ENCODE results near the gene RFTN1. TPM values are rescaled to one million over a fixed set of nuclear protein-coding genes. Genes with fewer than 3 reads are reported as not detected.

RFTN1 gene
- total and polyA plus RNA-seq, 2 of the 8 experiments (the other 6 are each of a cell fraction or from before 2014, with no cell fraction given) = 4.6 to 6.7 TPM

- Histone ChIP-seq H2BK5ac (ENCODE audit: low read depth, low read length) (no peak overlapping the region), H3K36me3 (ENCODE audit: control insufficient read depth in 2 of 4, insufficient read depth in 4 of 4, low read length in 3 of 4) (no peaks in the 10 kb centered on the region), H3K9ac (replicated peaks in 1 of 4; ENCODE audit: extremely low read depth in 1 of 4, low read depth in 3 of 4, low read length in 3 of 4) (no peak overlapping the region), H3K4me3 (ENCODE audit: extremely low read depth in 1 of 4, insufficient read depth in 2 of 4, low read depth in 3 of 4, low read length in 4 of 4) (no peak overlapping the region), H3K23me2 (ENCODE audit: low read depth, low read length) (peaks cover 14% of the 10 kb centered on the region; the same call in 1 of the 2 replicates), H3K4me2 (ENCODE audit: insufficient read depth in 1 of 2, low read depth in 2 of 2, low read length in 2 of 2) (no peak overlapping the region), H3K56ac (replicated peaks; ENCODE audit: insufficient read length, low read depth, low read length) (no peak overlapping the region), H4K5ac (ENCODE audit: insufficient read length, low read depth, low read length) (no peak overlapping the region), H4K91ac (replicated peaks; ENCODE audit: insufficient read length, low read length) (no peak overlapping the region), H2AFZ (ENCODE audit: low read length) (no peak overlapping the region), H3K18ac (ENCODE audit: extremely low read depth, low read length) (no peak overlapping the region), H2BK15ac (ENCODE audit: low read length) (no peak overlapping the region), H3K4me1 (replicated peaks in 1 of 4; ENCODE audit: control insufficient read depth in 3 of 4, insufficient read depth in 4 of 4, low read length in 3 of 4) (peaks cover 3 to 21% (median 6%) of the 10 kb centered on the region in 4 experiments; a peak in 6 of 7 replicates), H2BK12ac (ENCODE audit: low read depth, low read length) (no peak overlapping the region), H3K14ac (ENCODE audit: insufficient read length) (no peak overlapping the region), H2BK20ac (ENCODE audit: low read length) (no peak overlapping the region), H3K23ac (ENCODE audit: insufficient read length) (no peak overlapping the region), H3K79me1 (ENCODE audit: low read depth, low read length) (no peaks in the 10 kb centered on the region), H4K8ac (ENCODE audit: extremely low read depth, insufficient read depth, low read length) (no peak overlapping the region), H4K20me1 (replicated peaks in 1 of 2; ENCODE audit: control insufficient read depth in 1 of 2, insufficient read depth in 2 of 2, low read length in 2 of 2) (peaks cover 0 to 3% of the 10 kb centered on the region in 2 experiments), H3K9me3 (ENCODE audit: insufficient read depth in 2 of 2, low read depth in 1 of 2, low read length in 1 of 2) (no peaks in the 10 kb centered on the region), H3K27ac (ENCODE audit: low read depth, low read length) (no peak overlapping the region), H2AK5ac (ENCODE audit: low read depth, low read length) (no peak overlapping the region), H3K4ac (replicated peaks; ENCODE audit: insufficient read length, low read depth, low read length) (no peak overlapping the region), H3K27me3 (replicated peaks in 1 of 4; ENCODE audit: control insufficient read depth in 3 of 4, extremely low read depth in 1 of 4, insufficient read depth in 3 of 4, low read length in 3 of 4) (peaks cover 15 to 22% (median 20%) of the 10 kb centered on the region in 4 experiments; a peak in 6 of 7 replicates), H2BK120ac (replicated peaks; ENCODE audit: low read depth, low read length) (no peak overlapping the region), H3K79me2 (ENCODE audit: control insufficient read depth in 1 of 2, insufficient read depth in 2 of 2, low read length in 2 of 2) (no peaks in the 10 kb centered on the region)
- TF ChIP-seq SUZ12 (IDR thresholded peaks at IDR 0.05; ENCODE audit: low read length) = no peak
- TF ChIP-seq KDM1A (IDR thresholded peaks at IDR 0.05; ENCODE audit: borderline replicate concordance, low read length) = no peak
- TF ChIP-seq POLR2A (IDR thresholded peaks at IDR 0.05; ENCODE audit: control extremely low read depth in 1 of 2, low read depth in 2 of 2, low read length in 2 of 2) = no peak
- TF ChIP-seq RBBP5 (IDR thresholded peaks at IDR 0.05; ENCODE audit: borderline replicate concordance, low read depth, low read length) = no peak
- TF ChIP-seq EGR1 (IDR thresholded peaks at IDR 0.05; ENCODE audit: borderline replicate concordance, low read depth, low read length) = 0 out of 2 replicates have a peak, but pooled peaks have one; percentile 22
- no peak for TF ChIP-seq YY1 (IDR thresholded peaks at IDR 0.05; ENCODE audit: low read depth, low read length)
- no peak for TF ChIP-seq JUND (IDR thresholded peaks at IDR 0.05; ENCODE audit: low read length)
- TF ChIP-seq TAF7 (optimal IDR thresholded peaks at IDR 0.05; ENCODE audit: borderline replicate concordance, low read depth, low read length) = no peak
- FAIRE-seq (no peak), DNase-seq (ENCODE audit: low read depth in 1 of 2, low spot score in 2 of 2) (no peak)
- 78% methylated on average over 6 of the region's 6 CpGs; no CpG with 5 or more reads in 1 of the 2 experiments for WGBS, 2 experiments (ENCODE audit: extremely low coverage in 1 of 2, insufficient coverage in 1 of 2, insufficient read length in 1 of 2, insufficient replicate concordance in 2 of 2, low coverage in 1 of 2, low lambda C conversion rate in 2 of 2, missing lambda C conversion rate in 1 of 2)
- ChIA-PET POLR2A (ENCODE audit: partially characterized antibody) (interaction anchor here (0.6 kb wide), 1 partner anchor 28 kb away, joined by 3 read pairs; no protein-coding TSS in a partner anchor), CTCF (ENCODE audit: partially characterized antibody) (interaction anchor here (1.3 kb wide), 1 partner anchor 10 kb away, joined by 4 read pairs; no protein-coding TSS in a partner anchor)
These were observed 4.9 kb downstream of the RFTN1 start for GRCh38 chr3:16508591-16508995.

Measured in H1 (cell line).